A673 (cell line): ENCODE results near the gene NEURL3. TPM values are rescaled to one million over a fixed set of nuclear protein-coding genes. Genes with fewer than 3 reads are reported as not detected.

Source experiments
- BruUV-seq: library from RNA; stranded (reverse); fragments of 400-500 nt; replicated peaks from 2 replicates; lab custom pipeline; 2021; lab: Mats Ljungman, UMichigan
- CTCF ChIA-PET: fragments of 300-600 bp; sonication (Branson Sonifier 250); formaldehyde crosslinking; loops from one replicate; lab custom pipeline; 2022; ENCODE audit warnings: antibody characterized with exemption; lab: Charles Lee
- POLR2A ChIA-PET: fragments of 300-600 bp; sonication (Branson Sonifier 250); formaldehyde crosslinking; loops from one replicate; lab custom pipeline; 2022; ENCODE audit warnings: antibody characterized with exemption; ENCODE audit not compliant: low non-redundant PET; lab: Charles Lee
- DNase-seq: peaks from one replicate; pipeline ENCODE4 v3.0.0-alpha.2; 2015; ENCODE audit warnings: low spot score
- H3K27ac ChIP-seq: fragments of 200-600 bp; sonication (generic); 2 replicates; pipeline ENCODE4 v1.5.1; 2016; ENCODE audit warnings: mixed run types, low read depth, mild to moderate bottlenecking, mixed read lengths, antibody characterized with exemption, low read length; ENCODE audit not compliant: poor library complexity, severe bottlenecking
- H3K27me3 ChIP-seq: fragments of 200-600 bp; sonication (generic); replicated peaks from 2 replicates; pipeline ENCODE4 v1.6.1; 2017; ENCODE audit warnings: mixed run types, low read depth, mild to moderate bottlenecking, mixed read lengths, antibody characterized with exemption, low read length; ENCODE audit not compliant: insufficient read depth, poor library complexity
- H3K36me3 ChIP-seq: fragments of 200-600 bp; sonication (generic); 2 replicates; pipeline ENCODE4 v1.6.1; 2016; ENCODE audit warnings: mixed run types, mild to moderate bottlenecking, mixed read lengths, antibody characterized with exemption, low read length; ENCODE audit not compliant: insufficient read depth, poor library complexity, severe bottlenecking
- H3K4me1 ChIP-seq: fragments of 200-600 bp; sonication (generic); 2 replicates; pipeline ENCODE4 v1.6.1; 2017; ENCODE audit warnings: mixed run types, mild to moderate bottlenecking, mixed read lengths, antibody characterized with exemption, low read length; ENCODE audit not compliant: insufficient read depth, poor library complexity, severe bottlenecking
- H3K4me3 ChIP-seq: fragments of 200-600 bp; sonication (generic); 2 replicates; pipeline ENCODE4 v1.5.1; 2016; ENCODE audit warnings: low read depth, mixed run types, mild to moderate bottlenecking, mixed read lengths, low read length; ENCODE audit not compliant: poor library complexity, severe bottlenecking
- H3K9me3 ChIP-seq: fragments of 200-600 bp; sonication (generic); 2 replicates; pipeline ENCODE4 v1.6.1; 2016; ENCODE audit warnings: mixed run types, low read depth, mild to moderate bottlenecking, mixed read lengths, antibody characterized with exemption, low read length; ENCODE audit not compliant: poor library complexity, severe bottlenecking
- CTCF ChIP-seq: fragments of 300-800, 200-600 bp; sonication (generic); conservative IDR thresholded peaks from 2 replicates; pipeline ENCODE4 v1.5.1; 2017; ENCODE audit warnings: low read depth, mild to moderate bottlenecking, antibody characterized with exemption, low read length, moderate library complexity, mixed read lengths
- EZH2 ChIP-seq: fragments of 200-600 bp; sonication (generic); IDR thresholded peaks from 2 replicates; pipeline ENCODE4 v1.6.1; 2017; ENCODE audit warnings: borderline replicate concordance, low read depth, mild to moderate bottlenecking, mixed read lengths, antibody characterized with exemption, low read length; ENCODE audit not compliant: poor library complexity, severe bottlenecking
- intact Hi-C: fragments of 100-400 bp; cut with micrococcal nuclease; formaldehyde crosslinking; loops from one replicate; pipeline ENCODE4 v1.10.0; 2022; ENCODE audit not compliant: unreplicated experiment
- total RNA-seq: library from RNA; stranded (reverse); gene quantifications from 2 replicates; pipeline ENCODE4 v1.2.3, GENCODE V29; 2021

The NEURL3 gene
- total RNA-seq, 1 experiment from 2014 or later, result not detected

GRCh38 chr2:96509847-96510230 is 4.7 kb upstream of the NEURL3 start:
- CTCF ChIA-PET, result interaction anchor here (0.6 to 2.2 kb wide), 5 partner anchors 14 to 243 kb away, joined by 3 to 21 read pairs (median 4); no protein-coding TSS in a partner anchor
- POLR2A ChIA-PET, result no interaction called here
- H3K27me3 ChIP-seq, result no peaks in the 10 kb centered on the region
- TF ChIP-seq EZH2 (no peak), CTCF (no peak)
- DNase-seq, result no peak
- H3K4me3 ChIP-seq, result no peak overlapping the region
- intact Hi-C loops, result loop anchor here (1.0 to 5.0 kb wide), 4 partner anchors 103 to 518 kb away; partner anchors contain the start of gene ANKRD36C
- H3K9me3 ChIP-seq, result no peaks in the 10 kb centered on the region
- peaks cover 4% of the 10 kb centered on the region for H3K4me1 ChIP-seq
- BruUV-seq, result no TSS peak
- H3K36me3 ChIP-seq, result no peaks in the 10 kb centered on the region
- no peak overlapping the region for H3K27ac ChIP-seq

GRCh38 chr2:96509114-96509846 is 4.1 kb upstream of the NEURL3 start:
- Histone ChIP-seq H3K27ac (no peak overlapping the region), H3K4me1 (peaks cover 4% of the 10 kb centered on the region), H3K27me3 (no peaks in the 10 kb centered on the region), H3K9me3 (no peaks in the 10 kb centered on the region), H3K4me3 (no peak overlapping the region), H3K36me3 (no peaks in the 10 kb centered on the region)
- ChIA-PET CTCF (interaction anchor here (0.6 to 2.2 kb wide), 7 partner anchors 14 to 487 kb away, joined by 3 to 21 read pairs (median 4); no protein-coding TSS in a partner anchor), POLR2A (no interaction called here)
- no TSS peak for BruUV-seq
- DNase-seq, result peak; percentile 85
- TF ChIP-seq CTCF (peak; percentile 93), EZH2 (no peak)
- intact Hi-C loops, result loop anchor here (1.0 to 5.0 kb wide), 4 partner anchors 102 to 517 kb away; partner anchors contain the start of gene ANKRD36C

DNA sequence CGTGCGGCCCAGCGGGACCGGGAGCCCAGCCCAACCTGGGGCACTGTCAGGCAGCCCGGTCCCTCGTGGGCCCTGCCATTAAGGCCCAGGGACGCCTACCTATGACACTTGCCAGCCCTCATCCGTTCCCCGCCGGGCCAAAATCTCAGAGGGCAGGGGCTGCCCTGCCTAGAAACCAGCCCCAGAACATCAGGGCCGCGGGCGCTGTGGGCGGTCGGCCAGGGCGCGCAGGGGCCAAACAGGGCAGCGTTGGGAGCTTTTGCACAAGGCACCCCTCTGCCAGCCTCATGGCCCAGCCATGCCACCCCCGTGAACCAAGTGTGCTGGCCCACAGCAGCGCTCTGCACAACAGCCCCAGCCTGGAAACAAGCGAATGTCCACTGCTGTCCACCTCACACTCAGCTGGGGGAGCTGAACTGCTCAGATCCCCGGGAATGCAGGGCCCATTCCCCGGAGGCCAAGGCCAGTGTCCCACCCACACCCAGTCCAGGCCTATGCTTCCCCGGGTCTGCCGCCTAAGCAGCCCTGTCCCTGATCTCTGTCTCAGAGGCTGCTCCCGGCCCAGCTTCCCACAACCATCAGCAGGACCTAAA is 3.5 kb upstream of the NEURL3 start:
- POLR2A ChIA-PET, result no interaction called here
- H3K4me3 ChIP-seq, result peak overlapping the region; percentile 43

More for the DNA sequence above, 3.5 kb upstream of the NEURL3 start:
- Histone ChIP-seq H3K9me3 (no peaks in the 10 kb centered on the region), H3K27me3 (no peaks in the 10 kb centered on the region), H3K36me3 (no peaks in the 10 kb centered on the region), H3K4me1 (peaks cover 4% of the 10 kb centered on the region), H3K27ac (no peak overlapping the region)
- intact Hi-C loops, result loop anchor here (1.0 to 5.0 kb wide), 4 partner anchors 101 to 516 kb away; partner anchors contain the start of gene ANKRD36C
- no peak for DNase-seq
- BruUV-seq, result no TSS peak
- TF ChIP-seq CTCF (no peak), EZH2 (no peak)
- CTCF ChIA-PET, result interaction anchor here (0.6 to 2.2 kb wide), 5 partner anchors 13 to 486 kb away, joined by 3 to 21 read pairs (median 4); no protein-coding TSS in a partner anchor
